Smooth muscle cell of the brain vasculature (primary cell): Measurements from ENCODE around the gene LY6G5C.

Experiments
- DNase-seq: peaks from one replicate; pipeline ENCODE4 v3.0.0-alpha.2; 2012; ENCODE audit warnings: low read depth, low spot score

LY6G5C gene

GRCh38 chr6:31691564-31692108 lies 10.8 kb upstream of the LY6G5C start:
- DNase-seq: no peak

GRCh38 chr6:31691078-31691463 lies 10.2 kb upstream of the LY6G5C start:
- no peak for DNase-seq

- no peak for DNase-seq
Observed at GRCh38 chr6:31690231-31691077, 9.6 kb upstream of the LY6G5C start.

DNA sequence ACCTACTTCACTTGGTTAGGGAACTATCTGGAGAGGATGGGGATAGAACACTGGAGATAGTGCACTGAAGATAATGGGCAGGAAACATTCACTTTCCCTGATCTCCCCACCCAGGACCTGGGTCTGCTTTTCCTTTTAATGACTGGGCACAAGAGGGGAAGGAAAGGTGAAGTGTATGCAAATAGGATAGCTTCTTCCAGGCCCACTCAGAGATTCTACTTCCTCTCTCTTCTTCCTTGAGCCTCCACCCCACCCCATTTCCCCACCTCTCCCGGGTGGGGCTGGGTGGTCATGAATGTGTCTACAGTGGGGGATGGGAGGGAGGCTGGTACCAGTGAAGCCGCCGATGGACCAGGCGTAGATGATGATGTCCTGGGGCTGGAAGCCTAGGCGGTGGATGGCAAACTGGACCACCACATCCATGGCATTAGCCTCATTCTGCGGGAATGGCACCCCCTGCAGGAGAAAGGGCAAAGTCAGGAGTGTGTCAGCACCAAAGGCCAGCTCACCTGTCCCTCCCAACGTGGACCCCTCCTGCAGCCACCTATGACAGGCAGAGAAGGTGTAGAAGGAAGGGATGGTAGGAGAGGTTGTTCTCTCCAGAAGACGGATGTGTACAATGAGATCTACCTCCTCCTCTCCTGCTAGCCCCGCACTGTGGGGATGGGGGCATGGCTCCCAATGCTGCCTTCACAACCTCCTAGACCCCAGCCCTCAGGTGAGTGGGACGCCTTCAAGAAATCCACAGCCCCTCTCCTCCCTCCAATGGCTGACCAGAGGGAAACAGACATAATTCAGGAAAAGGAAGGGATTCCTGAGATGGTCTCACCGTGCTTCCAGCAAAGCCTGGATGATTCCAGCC lies 8.6 kb upstream of the LY6G5C start:
- no peak for DNase-seq

DNA sequence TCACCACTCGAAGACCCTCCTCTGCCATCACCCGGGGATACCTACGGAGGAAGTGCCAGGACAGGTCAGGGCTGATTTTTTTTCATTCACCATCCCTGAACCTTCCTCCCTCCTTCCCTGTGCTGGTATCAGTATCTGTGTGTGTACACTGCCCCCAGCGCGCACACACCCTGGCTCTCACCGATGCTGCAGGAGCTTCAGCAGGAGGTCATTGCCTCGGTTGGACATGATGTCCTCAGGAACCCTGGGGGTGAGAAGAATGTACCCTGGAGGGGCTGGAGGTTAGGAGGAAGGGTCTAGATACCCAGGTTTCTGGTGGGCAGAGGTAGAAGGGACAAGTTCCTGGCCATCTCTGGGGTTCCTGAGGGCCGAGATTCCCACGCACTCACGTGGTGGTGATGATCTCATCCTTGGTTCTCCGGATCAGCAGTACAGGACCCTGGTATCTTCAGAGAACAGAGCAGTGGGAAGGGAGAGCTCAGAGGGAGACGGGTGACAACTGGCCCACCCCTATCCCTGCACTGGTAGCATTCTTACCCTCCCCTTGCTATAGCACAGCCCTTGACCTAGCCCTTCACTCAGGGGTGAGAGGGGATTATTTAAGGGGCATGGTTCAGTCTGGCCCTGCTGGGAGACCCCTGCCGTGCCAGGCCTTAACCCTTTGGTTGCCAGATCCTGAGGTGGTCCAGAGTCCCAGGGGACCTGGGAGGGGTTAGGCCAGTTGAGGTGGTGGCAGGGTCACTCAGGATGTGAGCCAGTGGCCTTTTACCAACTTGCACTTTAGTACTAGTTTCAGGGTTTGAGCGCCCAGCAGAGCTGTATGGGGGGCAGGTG lies 7.2 kb upstream of the LY6G5C start:
- no peak for DNase-seq

GRCh38 chr6:31687321-31687720 lies 6.5 kb upstream of the LY6G5C start:
- no peak for DNase-seq

DNA sequence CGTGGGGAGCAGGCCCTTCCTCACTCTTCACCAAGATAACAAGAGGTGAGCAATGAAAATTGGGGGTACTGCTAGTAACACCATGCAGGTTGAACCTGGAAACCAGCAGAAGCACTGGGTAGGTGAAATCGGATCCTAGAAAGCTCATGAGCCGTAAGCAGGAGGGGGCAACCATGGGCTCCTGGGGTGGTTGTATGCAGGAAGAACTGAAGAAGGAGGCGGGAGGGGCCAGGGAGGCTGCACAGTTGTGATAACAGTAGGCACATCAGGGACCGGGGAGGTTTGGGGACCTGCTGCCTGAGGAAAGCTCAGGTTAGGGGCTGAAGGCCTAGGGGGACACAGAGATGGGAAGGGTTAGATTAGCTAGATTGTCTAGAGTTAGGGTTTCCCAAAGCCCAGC lies 5.6 kb upstream of the LY6G5C start:
- DNase-seq: no peak

- DNase-seq: no peak
Observed at GRCh38 chr6:31683591-31683990, 2.7 kb upstream of the LY6G5C start.

GRCh38 chr6:31681135-31681671 lies 336 bp upstream of the LY6G5C start:
- no peak for DNase-seq

- no peak for DNase-seq
Observed at GRCh38 chr6:31677955-31678354, 2.9 kb downstream of the LY6G5C start.

- DNase-seq: no peak
Observed at GRCh38 chr6:31676904-31677303, 4.0 kb downstream of the LY6G5C start.

DNA sequence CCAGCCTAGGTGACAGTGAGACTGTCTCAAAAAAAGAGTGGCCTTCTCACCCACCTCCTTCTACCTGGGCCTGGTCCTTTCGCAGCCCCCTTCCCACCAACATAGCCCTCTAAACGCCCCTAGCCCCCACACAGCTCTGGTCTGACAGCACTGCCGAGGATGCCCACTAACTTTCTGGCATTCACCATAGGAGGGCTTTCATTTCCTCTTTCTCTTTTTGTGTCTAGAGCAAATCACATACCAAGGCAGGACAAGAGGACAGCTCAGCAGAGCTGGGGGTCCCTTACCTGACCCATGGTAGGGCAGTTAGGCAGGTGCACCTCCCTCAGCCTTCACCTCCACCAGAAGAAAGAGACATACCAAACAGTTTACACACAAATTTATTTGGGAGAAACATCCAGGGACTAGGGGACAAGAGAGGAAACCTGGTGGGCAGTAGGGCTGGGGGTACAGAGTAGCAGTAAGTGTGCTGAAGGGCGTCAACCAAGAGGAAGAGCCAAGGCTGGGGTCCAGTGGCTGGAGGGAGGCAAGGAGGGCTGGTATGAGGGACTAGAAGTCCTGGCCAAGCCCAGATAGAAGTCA lies 4.5 kb downstream of the LY6G5C start:
- no peak for DNase-seq

DNA sequence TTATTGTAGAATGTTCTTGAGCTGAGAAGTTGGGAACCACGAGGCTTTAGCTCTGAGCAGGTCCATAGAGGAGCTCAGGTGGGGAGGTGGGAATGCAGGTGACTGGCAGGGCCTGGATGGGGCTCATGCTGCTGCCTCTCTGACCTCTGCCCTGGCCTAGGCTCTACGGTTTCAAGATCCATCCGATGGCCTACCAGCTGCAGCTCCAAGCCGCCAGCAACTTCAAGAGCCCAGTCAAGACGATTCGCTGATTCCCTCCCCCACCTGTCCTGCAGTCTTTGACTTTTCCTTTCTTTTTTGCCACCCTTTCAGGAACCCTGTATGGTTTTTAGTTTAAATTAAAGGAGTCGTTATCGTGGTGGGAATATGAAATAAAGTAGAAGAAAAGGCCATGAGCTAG lies 11.2 kb downstream of the LY6G5C start, which contains the start of gene LY6G5B:
TSS of gene LY6G5B (plus strand) at position 301 of the 400 bp plus-strand sequence. CDS start 975 bp downstream, outside the sequence.
- no peak for DNase-seq

GRCh38 chr6:31666337-31666965 lies 14.4 kb downstream of the LY6G5C start:
- no peak for DNase-seq

- DNase-seq: peak; percentile 89
Observed at GRCh38 chr6:31665501-31666336, 15.1 kb downstream of the LY6G5C start, which contains the start of gene CSNK2B. Gene CSNK2B, plus strand, starts transcription at chr6:31666080. Its CDS starts 752 bp downstream, at chr6:31666832.

DNA sequence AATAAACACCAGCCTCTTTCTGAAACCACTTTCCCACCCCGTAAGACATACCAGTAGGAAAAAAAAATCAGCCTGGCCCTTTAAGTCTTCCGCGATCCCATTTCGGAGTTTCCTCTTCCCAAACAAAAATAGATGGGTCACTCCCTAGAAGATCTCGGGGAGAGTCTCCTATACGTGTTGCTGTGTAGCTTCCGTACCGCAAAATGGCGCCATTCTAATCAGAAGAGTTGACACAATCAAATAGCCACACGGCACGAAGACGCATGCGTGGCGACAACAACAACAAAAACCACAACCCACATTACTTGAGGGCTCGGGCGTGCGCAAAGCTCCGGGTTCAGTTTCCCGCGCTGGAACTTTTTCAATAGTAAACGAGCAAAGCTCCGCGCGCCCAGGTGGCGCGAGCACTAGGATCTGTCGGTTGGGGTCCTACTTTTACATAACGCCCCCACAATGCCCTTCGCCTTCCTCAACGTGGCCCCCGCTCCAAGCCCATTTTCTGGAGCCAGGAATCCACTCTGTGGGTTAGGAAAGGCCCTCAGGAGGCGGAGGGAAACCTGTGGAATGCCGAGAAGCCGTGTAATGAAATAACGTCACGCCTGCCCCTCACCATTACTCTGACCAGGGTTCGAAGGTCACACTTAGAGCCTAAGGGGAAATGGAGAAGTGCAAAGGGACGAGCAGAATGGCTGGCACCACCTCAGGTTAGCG lies 15.9 kb downstream of the LY6G5C start, which contains the start of gene GPANK1:
TSS of gene GPANK1 (minus strand) at position 208 of the 711 bp plus-strand sequence. CDS start 519 bp downstream, outside the sequence.
- peak; percentile 84 for DNase-seq

GRCh38 chr6:31663961-31664789 lies 16.7 kb downstream of the LY6G5C start:
- DNase-seq: peak; percentile 23
